ENCODE results near the gene GPC6.

- no peak for TF ChIP-seq CTCF (IDR thresholded peaks at IDR 0.05)
- TF ChIP-seq EZH2 (IDR thresholded peaks at IDR 0.05) = no peak
Observed at GRCh38 chr13:93220073-93220472, 6.5 kb upstream of the GPC6 start.

All from neural progenitor cell (in vitro differentiated cells).